K562 (cell line): Measurements from ENCODE around the gene IRX3.

Experiments used
- ATF7 ChIP-seq: fragments of 450-650 bp; IDR thresholded peaks from 2 replicates; pipeline ENCODE4 v1.7.1; 2014; ENCODE audit warnings: mild to moderate bottlenecking, moderate library complexity
- CTCF ChIP-seq, 3 experiments: IDR thresholded peaks in 2 of 3; conservative IDR thresholded peaks in 1 of 3; 2 replicates each; pipeline ENCODE4 v1.5.1; 2011 to 2012; ENCODE audit warnings: low read length in 3 of 3, mild to moderate bottlenecking in 3 of 3, control low read depth in 2 of 3, improper control_type of control experiment in 1 of 3, inconsistent platforms in 1 of 3, low read depth in 1 of 3, mixed read lengths in 1 of 3, moderate library complexity in 1 of 3; ENCODE audit not compliant: insufficient read depth in 2 of 3
- FOXJ3 ChIP-seq: sonication (generic); formaldehyde crosslinking; IDR thresholded peaks from 2 replicates; pipeline ENCODE4 v1.4.0; 2020; ENCODE audit warnings: mild to moderate bottlenecking, missing genetic modification reagents
- MLX ChIP-seq, 2 experiments: fragments of 450-650 bp in 1 of 2; sonication (generic) in 1 of 2; formaldehyde crosslinking; conservative IDR thresholded peaks; 2 replicates each; pipeline versions ENCODE4 v1.4.0 to v1.8.1; 2020 to 2022; ENCODE audit warnings: mild to moderate bottlenecking in 1 of 2, missing genetic modification reagents in 1 of 2
- RAD21 ChIP-seq, 2 experiments: fragments of 250-450 bp in 1 of 2; fragments of 450-650 bp in 1 of 2; sonication (Bioruptor Pico) in 1 of 2; formaldehyde crosslinking in 1 of 2; IDR thresholded peaks in 1 of 2; conservative IDR thresholded peaks in 1 of 2; 2 replicates each; pipeline versions ENCODE4 v1.4.0 to v1.8.0; 2020 to 2022; ENCODE audit warnings: mild to moderate bottlenecking in 2 of 2, moderate library complexity in 1 of 2
- RHOXF2B ChIP-seq: fragments of 250-450 bp; sonication (Bioruptor Pico); conservative IDR thresholded peaks from 2 replicates; pipeline ENCODE4 v1.5.1; 2021
- USF2 ChIP-seq: sonication (generic); formaldehyde crosslinking; IDR thresholded peaks from 2 replicates; pipeline ENCODE4 v1.5.0; 2020; ENCODE audit warnings: missing genetic modification reagents
- ZNF707 ChIP-seq: fragments of 250-450 bp; sonication (Bioruptor Pico); conservative IDR thresholded peaks from 2 replicates; pipeline ENCODE4 v1.8.0; 2022; ENCODE audit warnings: inconsistent platforms, mild to moderate bottlenecking, moderate library complexity
- TF ChIP-seq, protein P1 (sequence below): sonication (generic); formaldehyde crosslinking; IDR thresholded peaks from 2 replicates; pipeline ENCODE4 v1.8.0; 2022; ENCODE audit warnings: missing genetic modification reagents, mild to moderate bottlenecking, borderline replicate concordance
- TF ChIP-seq, protein P2 (sequence below): sonication (generic); formaldehyde crosslinking; IDR thresholded peaks from 2 replicates; pipeline ENCODE4 v1.8.0; 2022; ENCODE audit warnings: mild to moderate bottlenecking, missing genetic modification reagents, borderline replicate concordance

GRCh38 chr16:54326266-54326662 is 39.7 kb upstream of the IRX3 start:
- TF ChIP-seq, protein P1, sequence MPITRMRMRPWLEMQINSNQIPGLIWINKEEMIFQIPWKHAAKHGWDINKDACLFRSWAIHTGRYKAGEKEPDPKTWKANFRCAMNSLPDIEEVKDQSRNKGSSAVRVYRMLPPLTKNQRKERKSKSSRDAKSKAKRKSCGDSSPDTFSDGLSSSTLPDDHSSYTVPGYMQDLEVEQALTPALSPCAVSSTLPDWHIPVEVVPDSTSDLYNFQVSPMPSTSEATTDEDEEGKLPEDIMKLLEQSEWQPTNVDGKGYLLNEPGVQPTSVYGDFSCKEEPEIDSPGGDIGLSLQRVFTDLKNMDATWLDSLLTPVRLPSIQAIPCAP (CRISPR knock-in tag) = no peak
- TF ChIP-seq CTCF (IDR thresholded peaks at IDR 0.05 in 2 of 3, conservative IDR thresholded peaks at IDR 0.05 in 1 of 3; ENCODE audit: insufficient read depth in 2 of 3, low read depth in 1 of 3, low read length in 3 of 3) = no peak
- TF ChIP-seq FOXJ3 (CRISPR knock-in tag) = no peak
- no peak for TF ChIP-seq USF2 (CRISPR knock-in tag)
- TF ChIP-seq ZNF707 (CRISPR knock-in tag) = no peak
- TF ChIP-seq RAD21 (CRISPR knock-in tag; conservative IDR thresholded peaks at IDR 0.05 in 1 of 2, IDR thresholded peaks at IDR 0.05 in 1 of 2) = no peak
- no peak for TF ChIP-seq ATF7
- TF ChIP-seq, protein P2, sequence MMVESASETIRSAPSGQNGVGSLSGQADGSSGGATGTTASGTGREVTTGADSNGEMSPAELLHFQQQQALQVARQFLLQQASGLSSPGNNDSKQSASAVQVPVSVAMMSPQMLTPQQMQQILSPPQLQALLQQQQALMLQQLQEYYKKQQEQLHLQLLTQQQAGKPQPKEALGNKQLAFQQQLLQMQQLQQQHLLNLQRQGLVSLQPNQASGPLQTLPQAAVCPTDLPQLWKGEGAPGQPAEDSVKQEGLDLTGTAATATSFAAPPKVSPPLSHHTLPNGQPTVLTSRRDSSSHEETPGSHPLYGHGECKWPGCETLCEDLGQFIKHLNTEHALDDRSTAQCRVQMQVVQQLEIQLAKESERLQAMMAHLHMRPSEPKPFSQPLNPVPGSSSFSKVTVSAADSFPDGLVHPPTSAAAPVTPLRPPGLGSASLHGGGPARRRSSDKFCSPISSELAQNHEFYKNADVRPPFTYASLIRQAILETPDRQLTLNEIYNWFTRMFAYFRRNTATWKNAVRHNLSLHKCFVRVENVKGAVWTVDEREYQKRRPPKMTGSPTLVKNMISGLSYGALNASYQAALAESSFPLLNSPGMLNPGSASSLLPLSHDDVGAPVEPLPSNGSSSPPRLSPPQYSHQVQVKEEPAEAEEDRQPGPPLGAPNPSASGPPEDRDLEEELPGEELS = no peak
- no peak for TF ChIP-seq RHOXF2B (CRISPR knock-in tag)
- no peak for TF ChIP-seq MLX (CRISPR knock-in tag; conservative IDR thresholded peaks at IDR 0.05)
